PC-9 (cell line): ENCODE data around the gene LRFN2.

Experiments
- EZH2 ChIP-seq: fragments of 200-600 bp; sonication (generic); IDR thresholded peaks from 2 replicates; pipeline ENCODE4 v1.8.0; 2017; ENCODE audit warnings: antibody characterized with exemption, low read depth
- TF ChIP-seq, protein P1 (sequence below): fragments of 200-600 bp; sonication (generic); conservative IDR thresholded peaks from 2 replicates; pipeline ENCODE4 v1.6.1; 2017; ENCODE audit warnings: mixed run types, antibody characterized with exemption, mild to moderate bottlenecking, moderate library complexity

DNA sequence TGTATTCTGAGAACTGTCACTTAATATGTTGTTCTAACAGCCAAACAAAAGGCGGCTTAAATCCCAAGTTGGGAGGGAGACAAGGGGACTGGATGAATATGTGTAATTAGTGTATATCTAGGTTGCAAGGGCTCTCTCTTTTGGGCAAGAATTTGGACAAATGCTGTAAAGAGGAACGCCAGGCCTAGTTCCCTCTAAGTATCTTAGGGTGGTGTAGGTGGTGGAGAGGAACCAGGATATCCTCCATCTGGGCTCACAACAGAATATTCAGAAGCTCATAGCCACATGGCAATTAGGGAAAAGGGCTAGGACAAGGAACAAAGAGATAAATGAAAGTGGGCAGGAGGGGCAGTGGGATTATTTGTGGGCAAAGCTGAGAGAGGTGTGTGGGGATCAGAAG lies 149.5 kb downstream of the LRFN2 start:
- TF ChIP-seq, protein P1, sequence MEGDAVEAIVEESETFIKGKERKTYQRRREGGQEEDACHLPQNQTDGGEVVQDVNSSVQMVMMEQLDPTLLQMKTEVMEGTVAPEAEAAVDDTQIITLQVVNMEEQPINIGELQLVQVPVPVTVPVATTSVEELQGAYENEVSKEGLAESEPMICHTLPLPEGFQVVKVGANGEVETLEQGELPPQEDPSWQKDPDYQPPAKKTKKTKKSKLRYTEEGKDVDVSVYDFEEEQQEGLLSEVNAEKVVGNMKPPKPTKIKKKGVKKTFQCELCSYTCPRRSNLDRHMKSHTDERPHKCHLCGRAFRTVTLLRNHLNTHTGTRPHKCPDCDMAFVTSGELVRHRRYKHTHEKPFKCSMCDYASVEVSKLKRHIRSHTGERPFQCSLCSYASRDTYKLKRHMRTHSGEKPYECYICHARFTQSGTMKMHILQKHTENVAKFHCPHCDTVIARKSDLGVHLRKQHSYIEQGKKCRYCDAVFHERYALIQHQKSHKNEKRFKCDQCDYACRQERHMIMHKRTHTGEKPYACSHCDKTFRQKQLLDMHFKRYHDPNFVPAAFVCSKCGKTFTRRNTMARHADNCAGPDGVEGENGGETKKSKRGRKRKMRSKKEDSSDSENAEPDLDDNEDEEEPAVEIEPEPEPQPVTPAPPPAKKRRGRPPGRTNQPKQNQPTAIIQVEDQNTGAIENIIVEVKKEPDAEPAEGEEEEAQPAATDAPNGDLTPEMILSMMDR, result no peak
- no peak for TF ChIP-seq EZH2
